HepG2 (cell line): ENCODE results near the gene MYH7B. TPM values are rescaled to one million over a fixed set of nuclear protein-coding genes. Genes with fewer than 3 reads are reported as not detected.

ENCODE experiments used
- ATAC-seq: fragments of 200-7000 bp; cut with Tn5 transposase; 3 replicates; pipeline ENCODE4 v1.9.1; 2020; ENCODE audit warnings: mild to moderate bottlenecking, moderate library complexity
- BruUV-seq: library from RNA; stranded (reverse); fragments of 400-500 nt; replicated peaks from 2 replicates; lab custom pipeline; 2021; lab: Mats Ljungman, UMichigan
- CTCF ChIA-PET: fragments of 300-600 bp; formaldehyde crosslinking; extraction: SDS; loops from one replicate; lab custom pipeline; 2021; ENCODE audit warnings: low total read pairs, inconsistent platforms, low intra/inter-chr PET ratio; lab: Yijun Ruan, JAX
- POLR2A ChIA-PET: fragments of 350-600 bp; sonication (Branson Sonifier 250); formaldehyde crosslinking; loops from one replicate; lab custom pipeline; 2020; ENCODE audit warnings: antibody characterized with exemption, inconsistent platforms; lab: Yijun Ruan, JAX
- DNase-seq: peaks from one replicate; pipeline ENCODE4 v3.0.0-alpha.2; 2015; ENCODE audit warnings: low spot score
- FAIRE-seq: peaks from 3 replicates; lab custom pipeline; 2011; peaks lifted over from hg19 to GRCh38; lab: Jason Lieb, UNC
- H2AFZ ChIP-seq: one replicate; pipeline ENCODE4 v1.6.1; 2011; ENCODE audit warnings: low read length, inconsistent platforms
- H3K27ac ChIP-seq: fragments of 300-600 bp; 3 replicates; pipeline ENCODE4 v1.8.0; 2011; ENCODE audit warnings: mixed run types, mild to moderate bottlenecking, mixed read lengths, low read length, inconsistent platforms; ENCODE audit not compliant: insufficient read depth; ENCODE audit errors: extremely low read length
- H3K27me3 ChIP-seq, 2 experiments: fragments of 200-600 bp in 1 of 2; 2 replicates in 1 of 2; 3 replicates in 1 of 2; pipeline versions ENCODE4 v1.6.0 to v1.8.0; 2011; ENCODE audit warnings: low read length in 2 of 2, mild to moderate bottlenecking in 2 of 2, moderate library complexity in 2 of 2, inconsistent platforms in 1 of 2; ENCODE audit not compliant: insufficient read depth in 2 of 2, control insufficient read depth in 1 of 2
- H3K36me3 ChIP-seq, 2 experiments: fragments of 200-600 bp in 1 of 2; replicated peaks in 1 of 2; 2 replicates in 1 of 2; 3 replicates in 1 of 2; pipeline versions ENCODE4 v1.5.1 to v1.8.0; 2011; ENCODE audit warnings: low read length in 2 of 2, inconsistent platforms in 1 of 2; ENCODE audit not compliant: insufficient read depth in 2 of 2, control insufficient read depth in 1 of 2
- H3K4me1 ChIP-seq: 2 replicates; pipeline ENCODE4 v1.5.1; 2012; ENCODE audit warnings: low read length, inconsistent platforms; ENCODE audit not compliant: insufficient read depth
- H3K4me2 ChIP-seq: 2 replicates; pipeline ENCODE4 v1.6.0; 2011; ENCODE audit warnings: low read depth, low read length, inconsistent platforms
- H3K4me3 ChIP-seq, 3 experiments: fragments of 200-600 bp in 1 of 3; sonication (generic), shearing (Covaris generic) in 1 of 3; replicated peaks in 1 of 3; 2 replicates each; pipeline ENCODE4 v1.5.1; 2011 to 2016; ENCODE audit warnings: low read length in 3 of 3, inconsistent platforms in 2 of 3, low read depth in 2 of 3, mild to moderate bottlenecking in 2 of 3, control low read depth in 1 of 3, mixed read lengths in 1 of 3; ENCODE audit not compliant: insufficient read depth in 1 of 3
- H3K79me2 ChIP-seq: one replicate; pipeline ENCODE4 v1.6.1; 2011; ENCODE audit warnings: low read length, inconsistent platforms; ENCODE audit not compliant: insufficient read depth
- H3K9ac ChIP-seq: 2 replicates; pipeline ENCODE4 v1.6.0; 2011; ENCODE audit warnings: mild to moderate bottlenecking, low read depth, low read length, inconsistent platforms; ENCODE audit not compliant: insufficient read depth
- H3K9me3 ChIP-seq: 2 replicates; pipeline ENCODE4 v1.5.1; 2012; ENCODE audit warnings: mild to moderate bottlenecking, low read length
- H4K20me1 ChIP-seq: 2 replicates; pipeline ENCODE4 v1.6.0; 2011; ENCODE audit warnings: inconsistent platforms, mild to moderate bottlenecking, low read length, moderate library complexity; ENCODE audit not compliant: insufficient read depth
- CBX1 ChIP-seq: IDR thresholded peaks from one replicate; pipeline ENCODE4 v1.6.1; 2016; ENCODE audit warnings: antibody characterized with exemption, low read depth
- DMTF1 ChIP-seq: sonication (generic); formaldehyde crosslinking; IDR thresholded peaks from 2 replicates; pipeline ENCODE4 v1.4.0; 2020; ENCODE audit warnings: mild to moderate bottlenecking, missing genetic modification reagents
- FLYWCH1 ChIP-seq: sonication (generic); formaldehyde crosslinking; IDR thresholded peaks from 2 replicates; pipeline ENCODE4 v1.8.1; 2023; ENCODE audit warnings: mild to moderate bottlenecking, missing genetic modification reagents
- FOXA1 ChIP-seq, 2 experiments: fragments of 450-650 bp in 1 of 2; sonication (generic) in 1 of 2; formaldehyde crosslinking in 1 of 2; IDR thresholded peaks; 2 replicates each; pipeline versions ENCODE4 v1.4.0 to v1.6.1; 2016 to 2020; ENCODE audit warnings: missing genetic modification reagents in 1 of 2
- GABPA ChIP-seq, 2 experiments: IDR thresholded peaks; 2 replicates each; pipeline ENCODE4 v1.6.1; 2011 to 2016; ENCODE audit warnings: low read depth in 2 of 2, low read length in 1 of 2, missing biosample characterization in 1 of 2, missing genetic modification characterization in 1 of 2
- HOXA5 ChIP-seq: sonication (generic); formaldehyde crosslinking; IDR thresholded peaks from 2 replicates; pipeline ENCODE4 v1.4.0; 2020; ENCODE audit warnings: missing genetic modification reagents
- KLF15 ChIP-seq: sonication (generic); formaldehyde crosslinking; IDR thresholded peaks from 2 replicates; pipeline ENCODE4 v1.8.1; 2023; ENCODE audit warnings: borderline replicate concordance, mild to moderate bottlenecking, inconsistent platforms, missing genetic modification reagents, mixed read lengths
- MLLT10 ChIP-seq: sonication (generic); formaldehyde crosslinking; IDR thresholded peaks from 2 replicates; pipeline ENCODE4 v1.4.0; 2020; ENCODE audit warnings: missing genetic modification reagents
- PITX1 ChIP-seq: sonication (generic); formaldehyde crosslinking; IDR thresholded peaks from 2 replicates; pipeline ENCODE4 v1.5.1; 2020; ENCODE audit warnings: mild to moderate bottlenecking, missing genetic modification reagents
- SMC3 ChIP-seq: IDR thresholded peaks from 2 replicates; pipeline ENCODE4 v1.6.1; 2011; ENCODE audit warnings: low read length, improper control_type of control experiment
- SP4 ChIP-seq: sonication (generic); formaldehyde crosslinking; IDR thresholded peaks from 2 replicates; pipeline ENCODE4 v1.8.1; 2023; ENCODE audit warnings: mild to moderate bottlenecking, missing genetic modification reagents
- STAG1 ChIP-seq: sonication (generic); formaldehyde crosslinking; IDR thresholded peaks from 2 replicates; pipeline ENCODE4 v1.4.0; 2020; ENCODE audit warnings: missing genetic modification reagents
- TBX2 ChIP-seq: sonication (generic); formaldehyde crosslinking; IDR thresholded peaks from 2 replicates; pipeline ENCODE4 v1.5.0; 2020; ENCODE audit warnings: missing genetic modification reagents, mild to moderate bottlenecking, borderline replicate concordance
- ZBTB42 ChIP-seq: sonication (generic); formaldehyde crosslinking; IDR thresholded peaks from 2 replicates; pipeline ENCODE4 v1.5.0; 2020; ENCODE audit warnings: mild to moderate bottlenecking, missing genetic modification reagents
- ZKSCAN8 ChIP-seq: IDR thresholded peaks from 2 replicates; pipeline ENCODE4 v1.6.1; 2016; ENCODE audit warnings: borderline replicate concordance, missing genetic modification reagents, missing compliant biosample characterization
- ZNF546 ChIP-seq: sonication (generic); formaldehyde crosslinking; conservative IDR thresholded peaks from 2 replicates; pipeline ENCODE4 v1.8.1; 2023; ENCODE audit warnings: mild to moderate bottlenecking, missing genetic modification reagents
- ZNF589 ChIP-seq: sonication (generic); formaldehyde crosslinking; conservative IDR thresholded peaks from 2 replicates; pipeline ENCODE4 v1.8.0; 2022; ENCODE audit warnings: mild to moderate bottlenecking, moderate library complexity, missing genetic modification reagents
- WGBS: methylation state at CpG from one replicate; pipeline ENCODE4 v1.1.6; 2017; ENCODE audit warnings: low lambda C conversion rate; 5-methylcytosine and 5-hydroxymethylcytosine counted together
- in situ Hi-C: cut with HindIII; loops from 2 replicates; pipeline ENCODE4 v1.10.0; 2017; ENCODE audit warnings: low pct_unique_long_range_greater_than_20kb; ENCODE audit not compliant: extremely low pct_ligation_motif_present
- intact Hi-C: fragments of 100-400 bp; cut with micrococcal nuclease; formaldehyde crosslinking; loops from one replicate; pipeline ENCODE4 v1.10.0; 2022; ENCODE audit not compliant: unreplicated experiment
- polyA plus RNA-seq, 8 experiments: library from polyadenylated mRNA; depleted of rRNA in 3 of 8; stranded (reverse) in 7 of 8; unstranded in 1 of 8; fragments of >200 nt; fragmentation: Illumina TruSeq in 4 of 8; extraction: Trizol in 4 of 8; gene quantifications; 2 replicates each; pipeline versions ENCODE4 v1.2.1 to v1.2.3, GENCODE V29; 2011 to 2016; ENCODE audit warnings: low read depth in 4 of 8, missing spikeins in 1 of 8, mixed read lengths in 1 of 8; ENCODE audit not compliant: insufficient read depth in 1 of 8
- total RNA-seq, 5 experiments: library from RNA; depleted of rRNA; stranded (reverse); fragments of >200 nt; fragmentation: Illumina TruSeq; extraction: Trizol; gene quantifications; 2 replicates each; pipeline ENCODE4 v1.2.3, GENCODE V29; 2016; ENCODE audit warnings: low read depth in 1 of 5
- TF ChIP-seq, protein P1 (sequence below): sonication (generic); formaldehyde crosslinking; IDR thresholded peaks from 2 replicates; pipeline ENCODE4 v1.4.0; 2020; ENCODE audit warnings: mild to moderate bottlenecking, missing genetic modification reagents
- TF ChIP-seq, protein P2 (sequence below): sonication (generic); formaldehyde crosslinking; IDR thresholded peaks from 2 replicates; pipeline ENCODE4 v1.5.0; 2020; ENCODE audit warnings: mild to moderate bottlenecking, missing genetic modification reagents, moderate library complexity

Gene MYH7B
- total and polyA plus RNA-seq, 2 of the 13 experiments (the other 11 are each of a cell fraction or from before 2014, with no cell fraction given) = 0.05 to 0.20 TPM

GRCh38 chr20:35001596-35002362 lies 46.1 kb downstream of the MYH7B start:
- H3K4me1 ChIP-seq = peaks cover 11% of the 10 kb centered on the region
- H3K4me3 ChIP-seq = no peak overlapping the region
- no TSS peak for BruUV-seq
- no peaks in the 10 kb centered on the region for H3K27me3 ChIP-seq
- H3K36me3 ChIP-seq = peaks cover 69 to 78% of the 10 kb centered on the region in 2 experiments
- in situ Hi-C loops = no loop called here
- no peaks in the 10 kb centered on the region; the same call in 1 of the 2 replicates for H4K20me1 ChIP-seq
- ATAC-seq = peak; percentile 16
- peak; percentile 18 for FAIRE-seq
- intact Hi-C loops = loop anchor here (2.0 kb wide), 1 partner anchor 127 kb away; no protein-coding TSS in a partner anchor
- no peak overlapping the region for H3K4me2 ChIP-seq
- CTCF ChIA-PET = interaction anchor here (1.6 kb wide), 1 partner anchor 128 kb away, joined by 16 read pairs; the partner anchor contains the start of gene GGT7
- POLR2A ChIA-PET = interaction anchor here (1.8 kb wide), 1 partner anchor 47 kb away, joined by 5 read pairs; the partner anchor contains the start of genes GSS and MYH7B
- H3K79me2 ChIP-seq = no peaks in the 10 kb centered on the region
- H3K27ac ChIP-seq = no peak overlapping the region
- H3K9me3 ChIP-seq = no peaks in the 10 kb centered on the region
- H2AFZ ChIP-seq = no peak overlapping the region
- no peak overlapping the region for H3K9ac ChIP-seq
- no peak for DNase-seq
- 94% methylated on average over 13 of the region's 15 CpGs for WGBS
- TF ChIP-seq, protein P1, sequence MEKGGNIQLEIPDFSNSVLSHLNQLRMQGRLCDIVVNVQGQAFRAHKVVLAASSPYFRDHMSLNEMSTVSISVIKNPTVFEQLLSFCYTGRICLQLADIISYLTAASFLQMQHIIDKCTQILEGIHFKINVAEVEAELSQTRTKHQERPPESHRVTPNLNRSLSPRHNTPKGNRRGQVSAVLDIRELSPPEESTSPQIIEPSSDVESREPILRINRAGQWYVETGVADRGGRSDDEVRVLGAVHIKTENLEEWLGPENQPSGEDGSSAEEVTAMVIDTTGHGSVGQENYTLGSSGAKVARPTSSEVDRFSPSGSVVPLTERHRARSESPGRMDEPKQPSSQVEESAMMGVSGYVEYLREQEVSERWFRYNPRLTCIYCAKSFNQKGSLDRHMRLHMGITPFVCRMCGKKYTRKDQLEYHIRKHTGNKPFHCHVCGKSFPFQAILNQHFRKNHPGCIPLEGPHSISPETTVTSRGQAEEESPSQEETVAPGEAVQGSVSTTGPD (CRISPR knock-in tag) = no peak
- TF ChIP-seq GABPA (IDR thresholded peaks at IDR 0.05; ENCODE audit: low read depth, low read length) (no peak), GABPA (CRISPR knock-in tag; IDR thresholded peaks at IDR 0.05; ENCODE audit: low read depth) (no peak; the same call in 1 of the 2 replicates), ZNF546 (CRISPR knock-in tag) (peak; percentile 36; the same call in 1 of the 2 replicates), ZBTB42 (CRISPR knock-in tag) (0 out of 2 replicates have a peak, but pooled peaks have one; percentile 71), FLYWCH1 (CRISPR knock-in tag) (no peak), ZNF589 (CRISPR knock-in tag) (no peak), FOXA1 (IDR thresholded peaks at IDR 0.05) (no peak), FOXA1 (CRISPR knock-in tag; IDR thresholded peaks at IDR 0.05) (peak; percentile 55), MLLT10 (CRISPR knock-in tag) (no peak), KLF15 (CRISPR knock-in tag) (no peak), CBX1 (no peak), ZKSCAN8 (no peak), DMTF1 (no peak), HOXA5 (CRISPR knock-in tag) (no peak), STAG1 (peak; percentile 51), TBX2 (CRISPR knock-in tag) (peak; percentile 36; the same call in 1 of the 2 replicates), SP4 (CRISPR knock-in tag) (0 out of 2 replicates have a peak, but pooled peaks have one; percentile 9), SMC3 (peak; percentile 33; the same call in 1 of the 2 replicates), PITX1 (CRISPR knock-in tag) (no peak)
- TF ChIP-seq, protein P2, sequence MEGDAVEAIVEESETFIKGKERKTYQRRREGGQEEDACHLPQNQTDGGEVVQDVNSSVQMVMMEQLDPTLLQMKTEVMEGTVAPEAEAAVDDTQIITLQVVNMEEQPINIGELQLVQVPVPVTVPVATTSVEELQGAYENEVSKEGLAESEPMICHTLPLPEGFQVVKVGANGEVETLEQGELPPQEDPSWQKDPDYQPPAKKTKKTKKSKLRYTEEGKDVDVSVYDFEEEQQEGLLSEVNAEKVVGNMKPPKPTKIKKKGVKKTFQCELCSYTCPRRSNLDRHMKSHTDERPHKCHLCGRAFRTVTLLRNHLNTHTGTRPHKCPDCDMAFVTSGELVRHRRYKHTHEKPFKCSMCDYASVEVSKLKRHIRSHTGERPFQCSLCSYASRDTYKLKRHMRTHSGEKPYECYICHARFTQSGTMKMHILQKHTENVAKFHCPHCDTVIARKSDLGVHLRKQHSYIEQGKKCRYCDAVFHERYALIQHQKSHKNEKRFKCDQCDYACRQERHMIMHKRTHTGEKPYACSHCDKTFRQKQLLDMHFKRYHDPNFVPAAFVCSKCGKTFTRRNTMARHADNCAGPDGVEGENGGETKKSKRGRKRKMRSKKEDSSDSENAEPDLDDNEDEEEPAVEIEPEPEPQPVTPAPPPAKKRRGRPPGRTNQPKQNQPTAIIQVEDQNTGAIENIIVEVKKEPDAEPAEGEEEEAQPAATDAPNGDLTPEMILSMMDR = peak; percentile 69
